ENCODE measurements around the gene ADAP1.
"Not testable (repeated sequence)": the region's sequence is repeated elsewhere in the genome, so short reads cannot be mapped to it uniquely, and the experiment has no call there.

The ADAP1 gene

GRCh38 chr7:881441-882234 lies 72.8 kb downstream of the ADAP1 start:
- no peak for ATAC-seq
- DNase-seq, result no peak

DNA sequence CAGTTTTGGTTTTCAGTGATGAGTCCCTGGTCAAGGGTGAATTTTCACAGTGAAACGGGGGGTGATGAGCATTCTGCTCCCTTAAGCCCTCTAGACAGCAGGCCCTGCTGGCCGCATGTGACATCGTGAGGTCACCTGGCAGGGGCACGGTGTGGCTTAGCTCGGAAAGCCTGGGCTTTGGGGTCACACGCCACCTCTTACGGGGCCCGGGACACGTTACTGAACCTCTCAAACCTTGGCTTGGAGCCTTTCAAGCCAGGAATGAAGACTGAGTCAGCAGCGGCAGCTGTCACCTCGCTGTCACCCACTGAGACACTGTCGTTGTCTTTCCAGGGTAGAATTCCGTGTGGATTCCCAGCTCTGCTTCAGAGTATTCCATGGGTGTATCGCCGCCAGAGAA lies 74.0 kb downstream of the ADAP1 start:
- ATAC-seq, result no peak
- DNase-seq, result no peak

DNA sequence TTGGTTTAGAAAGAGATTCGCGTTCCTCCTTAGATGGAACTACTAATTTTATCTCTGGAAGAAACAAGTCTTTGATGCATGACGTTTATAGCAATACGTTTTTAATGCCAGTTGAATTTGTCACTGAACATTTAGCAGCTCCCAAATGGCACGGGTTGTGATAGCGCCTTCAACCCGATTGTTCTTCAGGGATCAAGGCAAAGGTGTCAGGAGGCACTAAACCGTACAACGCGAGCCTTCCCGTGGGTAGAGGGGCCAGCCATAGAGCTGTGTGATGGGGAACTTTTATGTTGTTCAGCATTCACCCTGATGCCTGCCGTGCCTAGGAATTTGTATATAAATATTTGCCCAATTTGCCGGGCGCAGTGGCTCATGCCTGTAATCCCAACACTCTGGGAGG lies 74.8 kb downstream of the ADAP1 start:
- ATAC-seq, result no peak
- no peak for DNase-seq

GRCh38 chr7:879093-879492 lies 75.4 kb downstream of the ADAP1 start:
- ATAC-seq, result no peak
- no peak for DNase-seq

- ATAC-seq (no peak), DNase-seq (peak; percentile 22)
These were observed 76.9 kb downstream of the ADAP1 start for GRCh38 chr7:877312-878232.

DNA sequence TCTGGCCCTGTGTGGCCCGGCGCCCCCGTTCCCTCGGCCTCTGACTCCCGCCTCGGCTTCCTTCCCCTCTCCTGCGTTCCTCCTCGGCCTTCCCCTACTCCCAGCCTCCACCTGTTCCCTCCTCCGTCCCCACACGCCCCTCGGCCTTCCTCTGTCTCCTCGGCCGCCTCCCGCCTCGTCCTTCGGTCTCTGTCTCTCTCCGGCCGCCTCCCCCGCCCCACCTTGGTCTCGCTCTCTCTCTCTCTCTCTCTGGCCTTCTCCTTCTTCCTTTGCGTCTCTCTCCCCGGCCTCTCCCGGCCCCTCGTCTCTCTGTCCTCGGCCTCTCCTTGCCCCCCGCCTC lies 77.5 kb downstream of the ADAP1 start:
- DNase-seq (no peak), ATAC-seq (no peak)

DNA sequence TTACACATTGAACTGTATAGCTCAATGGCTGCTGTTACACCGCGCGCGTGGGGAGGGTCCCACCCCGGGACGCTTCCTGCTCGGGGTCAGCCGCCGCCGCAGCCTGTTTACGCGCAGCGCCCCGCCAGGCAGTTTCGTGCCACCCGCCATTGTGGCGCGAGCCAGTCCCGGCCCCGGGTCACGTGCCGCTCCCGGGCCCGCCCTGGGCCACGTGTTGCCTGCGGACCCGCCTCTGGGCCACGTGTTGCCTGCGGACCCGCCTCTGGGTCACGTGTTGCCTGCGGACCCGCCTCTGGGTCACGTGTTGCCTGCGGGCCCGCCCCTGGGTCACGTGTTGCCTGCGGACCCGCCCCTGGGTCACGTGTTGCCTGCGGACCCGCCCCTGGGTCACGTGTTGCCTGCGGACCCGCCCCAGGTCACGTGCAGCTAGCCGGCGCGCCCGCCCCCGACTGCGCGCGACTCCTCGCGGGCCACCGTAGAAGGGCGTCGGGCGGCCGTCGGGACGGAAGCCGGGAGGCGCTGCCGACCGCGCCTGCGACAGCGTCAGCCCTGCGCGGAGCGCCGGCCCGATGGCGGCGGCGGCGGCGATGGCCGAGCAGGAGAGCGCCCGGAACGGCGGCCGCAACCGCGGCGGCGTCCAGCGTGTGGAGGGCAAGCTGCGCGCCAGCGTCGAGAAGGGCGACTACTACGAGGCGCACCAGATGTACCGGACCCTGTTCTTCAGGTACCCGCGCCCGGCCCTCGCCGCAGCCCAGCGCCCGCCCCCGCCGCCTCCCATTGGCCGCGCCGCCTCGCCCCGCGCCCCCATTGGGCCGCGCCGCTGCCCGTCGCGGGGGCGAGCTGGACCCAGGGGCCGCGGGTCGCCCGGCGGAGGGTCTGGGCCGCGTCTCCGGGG lies 78.2 kb downstream of the ADAP1 start, which contains the start of gene GET4:
Gene GET4, plus strand, starts transcription at position 478 of the 895 bp plus-strand sequence. Its CDS starts 92 bp downstream, at position 570.
- ATAC-seq (peak; percentile 82), DNase-seq (peak; percentile 98)

GRCh38 chr7:875476-876076 lies 78.9 kb downstream of the ADAP1 start:
- ATAC-seq (no peak), DNase-seq (peak; percentile 20)

GRCh38 chr7:875051-875450 lies 79.4 kb downstream of the ADAP1 start:
- DNase-seq (no peak), ATAC-seq (no peak)

- DNase-seq (no peak), ATAC-seq (no peak)
These were observed 80.3 kb downstream of the ADAP1 start for GRCh38 chr7:874031-874749.

- peak; percentile 75 for DNase-seq
- ATAC-seq, result peak; percentile 48
These were observed 81.0 kb downstream of the ADAP1 start for GRCh38 chr7:873367-874002.

DNA sequence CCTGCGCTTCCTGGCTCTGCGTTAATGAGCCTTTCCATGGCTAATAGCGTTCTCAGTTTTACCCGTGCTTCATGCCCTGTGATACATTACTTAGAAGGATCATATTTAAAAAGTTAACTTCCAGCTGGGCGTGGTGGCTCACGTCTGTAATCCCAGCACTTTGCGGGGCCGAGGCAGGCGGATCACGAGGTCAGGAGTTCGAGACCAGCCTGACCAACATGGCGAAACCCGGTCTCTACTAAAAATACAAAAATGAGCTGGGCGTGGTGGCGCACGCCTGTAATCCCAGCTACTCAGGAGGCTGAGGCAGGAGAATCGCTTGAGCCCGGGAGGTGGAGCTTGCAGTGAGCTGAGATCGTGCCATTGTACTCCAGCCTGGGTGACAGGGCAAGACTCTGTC lies 81.8 kb downstream of the ADAP1 start:
- ATAC-seq, DNase-seq: not testable (repeated sequence)

- ATAC-seq, result no peak
- DNase-seq, result no peak
These were observed 82.5 kb downstream of the ADAP1 start for GRCh38 chr7:871900-872537.

GRCh38 chr7:869348-869747 lies 85.1 kb downstream of the ADAP1 start:
- DNase-seq (no peak), ATAC-seq (peak; percentile 3)

DNA sequence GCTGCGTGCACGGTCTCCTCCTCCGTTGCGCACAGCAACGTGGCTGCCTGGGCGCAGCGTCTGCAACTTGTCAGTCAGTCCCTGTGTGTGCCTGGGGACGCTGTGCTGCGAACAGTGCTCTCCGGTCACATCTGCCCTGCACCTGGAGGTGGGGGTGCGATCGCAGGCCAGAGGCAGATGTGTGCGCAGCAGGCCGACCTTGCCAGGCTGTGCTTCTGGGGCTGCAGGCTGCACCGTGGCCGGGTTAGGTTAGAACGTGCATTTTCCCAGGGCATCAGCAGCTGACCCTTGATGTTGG lies 86.3 kb downstream of the ADAP1 start:
- no peak for ATAC-seq
- no peak for DNase-seq

GRCh38 chr7:867406-868188 lies 86.9 kb downstream of the ADAP1 start:
- no peak for ATAC-seq
- DNase-seq, result no peak

DNA sequence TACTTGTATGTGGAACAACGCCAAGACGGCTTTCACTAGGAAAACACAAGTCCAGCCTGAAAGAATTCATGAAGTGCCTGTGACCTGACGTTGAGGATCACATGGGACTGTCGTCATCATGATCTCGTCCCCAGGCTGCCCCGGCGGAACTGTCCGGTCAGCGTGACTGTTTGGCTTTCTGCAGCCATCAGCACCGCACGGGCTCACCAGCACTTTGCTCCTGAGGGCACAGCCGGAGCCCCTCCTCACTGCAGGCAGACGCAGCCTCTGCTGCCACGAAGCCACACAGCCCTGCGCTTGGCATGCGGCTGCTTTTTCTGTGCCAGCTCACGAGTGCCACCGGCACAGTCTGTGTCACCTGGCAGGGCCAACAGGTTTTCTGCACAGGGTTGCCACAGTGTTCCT lies 87.5 kb downstream of the ADAP1 start:
- ATAC-seq, result no peak
- no peak for DNase-seq

GRCh38 chr7:865921-866320 lies 88.6 kb downstream of the ADAP1 start:
- DNase-seq (no peak), ATAC-seq (no peak)

GRCh38 chr7:863106-863505 lies 91.4 kb downstream of the ADAP1 start:
- DNase-seq (no peak), ATAC-seq (no peak)

- ATAC-seq, result no peak
- DNase-seq, result no peak
These were observed 92.3 kb downstream of the ADAP1 start for GRCh38 chr7:862157-862556.

Measured in stimulated activated naive CD8-positive, alpha-beta T cell treated with anti-CD3 and anti-CD28 coated beads, Interleukin-15, Interleukin-2, amounts not matched to agents 100 U/mL and 50 U/mL, for 24 hours (primary cell).